DMS 273 treated with DMSO at 0.1 percent for 48 hours (cell line): Measurements from ENCODE around the gene TRAK1.

Experiments
- DNase-seq: peaks from one replicate; lab custom pipeline; 2025; lab: John Stamatoyannopoulos, UW

The TRAK1 gene

DNA sequence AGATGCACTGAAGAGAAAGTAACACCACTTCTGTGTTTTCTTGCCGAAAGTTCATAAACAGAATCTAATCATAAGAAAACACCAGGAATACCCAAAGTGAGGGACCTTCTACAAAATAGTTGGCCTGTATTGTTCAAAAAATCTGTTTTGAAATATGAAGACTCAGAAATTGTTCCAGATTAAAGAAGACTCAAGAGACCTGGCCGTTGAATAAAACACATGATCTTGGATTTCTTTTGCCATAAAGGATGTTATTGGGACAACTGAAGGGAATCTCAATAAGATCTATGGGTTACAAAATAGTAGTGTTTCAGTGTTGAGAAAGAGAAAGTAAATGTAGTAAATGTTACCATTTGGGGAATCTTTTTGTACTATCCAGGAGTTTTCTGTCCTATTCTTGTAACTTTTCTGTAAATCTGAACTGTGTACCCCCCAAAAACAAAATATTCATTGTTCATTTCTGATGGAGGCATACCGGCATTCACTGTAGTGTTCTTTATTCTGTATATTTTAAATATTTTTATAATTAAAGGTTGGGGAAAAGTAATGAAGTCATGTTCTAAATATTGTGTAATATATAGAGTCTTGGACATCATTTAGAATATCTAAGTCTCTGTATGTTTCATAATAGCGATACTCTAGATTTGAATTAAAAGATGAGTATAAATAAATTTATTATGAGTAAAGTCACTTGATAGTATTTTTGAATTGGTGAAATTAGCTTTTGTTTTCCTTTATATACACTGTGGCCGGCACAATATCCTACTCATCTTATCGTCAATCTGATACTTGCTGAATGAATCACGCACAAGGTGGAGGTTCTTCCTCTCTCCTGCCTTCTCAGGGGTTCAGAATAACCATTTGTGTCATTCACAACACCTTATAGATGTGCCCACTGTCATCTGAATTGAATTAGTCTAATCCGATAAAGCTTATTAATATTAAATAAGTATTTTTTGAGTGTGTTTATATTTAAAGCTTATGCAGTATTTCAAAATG is 66.7 kb downstream of the TRAK1 start:
- no peak for DNase-seq

DNA sequence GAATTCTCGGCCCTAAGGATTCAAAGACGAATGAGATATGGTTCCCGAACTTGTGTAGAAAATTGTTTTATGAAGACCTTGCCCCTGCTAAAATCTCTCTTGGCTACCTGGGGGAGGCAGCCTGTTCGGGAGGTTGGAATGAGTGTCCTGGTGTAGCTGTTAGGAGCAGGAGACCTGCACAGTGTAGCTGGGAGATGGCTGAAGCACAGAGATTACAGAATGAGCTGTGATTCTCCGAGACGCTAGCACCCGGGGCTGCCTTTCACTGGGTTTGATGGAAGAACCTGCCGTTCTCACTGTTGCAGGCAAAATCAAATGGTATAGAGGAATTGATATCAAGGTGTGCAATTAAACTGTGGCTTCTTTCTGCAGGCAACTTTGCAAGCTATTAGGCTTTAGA is 68.0 kb downstream of the TRAK1 start:
- no peak for DNase-seq

- no peak for DNase-seq
Observed at GRCh38 chr3:42159706-42160472, 68.7 kb downstream of the TRAK1 start.

- DNase-seq, result no peak
Observed at GRCh38 chr3:42161050-42161935, 70.1 kb downstream of the TRAK1 start.

- DNase-seq, result no peak
Observed at GRCh38 chr3:42162462-42162861, 71.3 kb downstream of the TRAK1 start.

- no peak for DNase-seq
Observed at GRCh38 chr3:42163622-42164244, 72.6 kb downstream of the TRAK1 start.

DNA sequence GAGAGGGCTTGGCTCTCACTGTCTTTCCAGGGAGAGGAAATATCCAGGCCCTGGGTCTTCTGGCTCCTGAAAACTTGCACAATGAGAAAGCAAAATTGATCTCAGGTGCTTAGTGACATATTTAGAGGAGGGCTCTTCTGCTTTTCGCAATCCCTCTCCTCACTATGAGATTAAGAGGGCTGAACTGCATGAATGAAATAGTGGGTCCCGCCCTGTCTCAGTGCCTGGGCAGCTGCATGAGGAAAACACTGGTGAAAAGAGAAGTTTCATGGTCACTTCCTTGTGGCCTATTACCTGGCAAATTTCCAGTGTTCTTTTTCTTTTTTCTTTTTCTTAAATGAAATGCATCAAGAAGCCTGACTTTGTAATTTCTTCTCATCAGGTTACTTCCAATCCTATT is 73.5 kb downstream of the TRAK1 start:
- no peak for DNase-seq

DNA sequence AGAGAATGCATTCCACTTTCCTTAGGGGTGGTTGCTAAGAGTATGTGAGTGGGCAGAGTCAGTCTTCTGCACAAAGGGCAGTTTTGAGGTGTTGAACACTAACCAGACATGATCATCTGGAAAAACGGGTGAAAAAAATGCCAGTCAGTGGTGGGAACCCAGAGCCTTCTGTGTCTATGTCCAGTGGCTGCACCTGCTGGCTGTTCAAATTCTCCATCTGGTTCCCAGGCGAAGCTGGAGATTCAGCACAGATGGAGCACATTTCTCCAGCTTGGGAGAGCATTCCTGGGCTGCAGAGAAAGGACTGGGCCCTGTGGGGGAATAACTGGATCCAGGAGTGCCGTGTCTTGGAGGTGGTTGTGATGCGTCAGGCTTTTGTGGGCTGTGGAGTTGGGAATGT is 74.1 kb downstream of the TRAK1 start:
- no peak for DNase-seq

- DNase-seq, result no peak
Observed at GRCh38 chr3:42166214-42166613, 75.1 kb downstream of the TRAK1 start.

- no peak for DNase-seq
Observed at GRCh38 chr3:42166662-42167300, 75.6 kb downstream of the TRAK1 start.

DNA sequence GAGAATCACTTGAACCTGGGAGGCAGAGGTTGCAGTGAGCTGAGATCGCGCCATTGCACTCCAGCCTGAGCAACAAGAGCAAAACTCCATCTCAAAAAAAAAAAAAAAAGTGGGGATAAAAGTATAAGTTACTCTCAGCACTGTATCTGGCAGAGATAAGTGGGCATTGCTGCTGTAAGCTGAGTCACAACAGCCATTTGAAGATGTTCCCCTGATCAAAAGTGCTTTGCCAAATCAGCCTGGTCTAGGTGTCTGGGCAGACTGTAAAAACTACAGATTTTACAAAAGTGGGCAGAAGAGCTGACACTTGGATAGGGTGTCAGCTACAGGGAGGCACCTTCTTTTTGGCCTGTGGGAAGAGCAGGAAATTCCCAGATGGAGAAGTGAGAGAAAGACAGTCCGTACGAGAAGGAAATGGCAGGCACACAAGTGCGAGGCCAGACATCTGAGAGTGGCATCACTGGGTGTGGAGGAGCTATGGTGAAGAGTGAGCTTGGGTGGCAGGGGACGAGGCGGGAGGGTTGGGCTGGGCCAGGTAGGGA is 78.5 kb downstream of the TRAK1 start:
- DNase-seq, result no peak

DNA sequence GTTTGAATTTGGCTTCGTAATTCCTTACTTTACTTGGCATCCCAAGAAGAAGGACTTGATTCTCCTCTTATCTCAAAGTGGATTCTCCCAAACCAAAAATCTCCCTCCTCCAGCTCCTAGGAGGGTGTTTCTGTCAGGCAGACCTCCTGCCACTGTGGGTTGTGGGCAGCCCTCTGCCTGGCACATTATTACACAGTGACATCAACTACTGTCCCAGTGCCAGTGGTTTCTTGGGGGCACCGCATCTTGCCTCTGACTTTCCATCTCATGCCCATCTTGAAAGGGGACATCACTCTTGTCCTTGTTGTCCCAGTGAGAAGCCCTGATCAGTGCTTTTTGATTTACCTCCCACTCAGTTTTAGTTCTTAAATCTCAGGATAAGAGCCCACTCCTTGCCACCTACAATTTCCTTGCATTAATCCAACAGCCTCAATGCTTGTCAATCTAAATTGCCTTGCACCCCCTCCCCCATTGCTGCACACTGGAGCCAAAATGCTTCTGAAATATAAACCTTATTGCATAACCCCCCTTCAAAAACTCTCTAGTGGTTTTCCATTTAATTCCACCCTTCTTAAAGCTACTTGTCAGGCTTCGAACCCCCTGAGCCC is 81.0 kb downstream of the TRAK1 start:
- no peak for DNase-seq

DNA sequence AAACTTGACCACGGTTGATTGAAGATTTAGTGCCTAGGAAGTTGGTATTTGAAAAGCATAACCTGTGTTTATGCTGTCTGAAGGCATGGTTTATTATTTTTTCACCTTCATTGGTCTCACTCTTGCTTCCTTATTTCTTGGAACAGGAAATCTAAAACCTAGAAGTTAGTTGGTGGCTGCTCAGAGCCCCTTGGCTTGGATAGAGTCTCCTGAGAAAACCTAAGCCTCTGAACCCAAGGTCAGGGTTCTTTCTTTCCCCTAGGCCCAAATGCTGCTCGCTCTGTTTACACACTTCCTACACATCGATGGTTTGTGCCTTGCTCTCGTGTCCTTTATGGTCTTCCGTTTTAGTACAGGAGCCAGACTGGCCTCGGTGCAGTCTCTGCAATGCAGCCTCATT is 82.2 kb downstream of the TRAK1 start:
- no peak for DNase-seq

- no peak for DNase-seq
Observed at GRCh38 chr3:42174679-42175385, 83.7 kb downstream of the TRAK1 start.

GRCh38 chr3:42175386-42176240 is 84.5 kb downstream of the TRAK1 start:
- no peak for DNase-seq

DNA sequence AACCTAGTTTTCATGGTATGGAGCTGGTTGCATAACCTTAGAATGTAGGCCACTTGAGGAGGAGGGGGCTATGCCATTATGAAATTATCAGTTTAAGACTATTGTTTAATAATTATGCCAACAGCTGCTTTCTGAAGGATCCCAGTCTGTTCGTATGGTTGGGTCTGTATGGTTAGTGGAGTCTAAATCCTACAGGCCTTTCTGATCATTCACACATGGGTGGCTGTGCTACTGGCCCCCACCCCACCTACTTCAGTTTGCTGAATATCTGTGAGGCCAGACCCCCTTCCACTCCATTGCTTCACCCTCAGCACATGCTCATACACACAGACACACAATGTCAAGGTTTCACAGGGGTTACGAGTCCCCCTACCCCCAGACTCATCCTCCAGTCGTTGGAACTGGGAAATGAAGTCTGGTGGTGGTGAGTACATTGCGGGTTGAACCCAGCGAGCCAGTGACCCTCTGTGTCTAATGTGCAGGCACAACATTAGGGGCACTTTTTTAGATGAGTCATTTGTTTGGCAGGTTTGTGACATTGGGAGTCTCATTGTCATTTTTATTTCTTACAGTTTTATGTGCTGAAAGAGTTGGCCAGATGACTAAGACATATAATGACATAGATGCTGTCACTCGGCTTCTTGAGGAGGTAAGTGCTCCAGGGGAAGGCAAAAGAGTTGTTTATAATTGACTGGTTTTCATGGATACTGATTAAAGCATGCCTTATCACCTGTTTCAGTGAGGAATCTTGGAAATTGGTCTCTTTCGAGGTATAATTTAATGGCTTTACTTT is 85.3 kb downstream of the TRAK1 start:
- no peak for DNase-seq

- DNase-seq, result no peak
Observed at GRCh38 chr3:42177068-42177800, 86.1 kb downstream of the TRAK1 start.
